WI38 (cell line): ENCODE data around the gene PRSS2.
"Not testable (repeated sequence)": the region's sequence is repeated elsewhere in the genome, so short reads cannot be mapped to it uniquely, and the experiment has no call there.

Experiments used
- H3K4me3 ChIP-seq: 2 replicates; pipeline ENCODE4 v1.5.1; 2011; ENCODE audit warnings: low read depth, mild to moderate bottlenecking, control low read depth, low read length
- TF ChIP-seq, protein P1 (sequence below): IDR thresholded peaks from 2 replicates; pipeline ENCODE4 v1.5.1; 2012; ENCODE audit warnings: low read depth, mild to moderate bottlenecking, control low read depth, low read length

The PRSS2 gene

GRCh38 chr7:142762104-142762503 is 8.7 kb upstream of the PRSS2 start:
- no peak overlapping the region for H3K4me3 ChIP-seq
- TF ChIP-seq, protein P1, sequence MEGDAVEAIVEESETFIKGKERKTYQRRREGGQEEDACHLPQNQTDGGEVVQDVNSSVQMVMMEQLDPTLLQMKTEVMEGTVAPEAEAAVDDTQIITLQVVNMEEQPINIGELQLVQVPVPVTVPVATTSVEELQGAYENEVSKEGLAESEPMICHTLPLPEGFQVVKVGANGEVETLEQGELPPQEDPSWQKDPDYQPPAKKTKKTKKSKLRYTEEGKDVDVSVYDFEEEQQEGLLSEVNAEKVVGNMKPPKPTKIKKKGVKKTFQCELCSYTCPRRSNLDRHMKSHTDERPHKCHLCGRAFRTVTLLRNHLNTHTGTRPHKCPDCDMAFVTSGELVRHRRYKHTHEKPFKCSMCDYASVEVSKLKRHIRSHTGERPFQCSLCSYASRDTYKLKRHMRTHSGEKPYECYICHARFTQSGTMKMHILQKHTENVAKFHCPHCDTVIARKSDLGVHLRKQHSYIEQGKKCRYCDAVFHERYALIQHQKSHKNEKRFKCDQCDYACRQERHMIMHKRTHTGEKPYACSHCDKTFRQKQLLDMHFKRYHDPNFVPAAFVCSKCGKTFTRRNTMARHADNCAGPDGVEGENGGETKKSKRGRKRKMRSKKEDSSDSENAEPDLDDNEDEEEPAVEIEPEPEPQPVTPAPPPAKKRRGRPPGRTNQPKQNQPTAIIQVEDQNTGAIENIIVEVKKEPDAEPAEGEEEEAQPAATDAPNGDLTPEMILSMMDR = no peak

DNA sequence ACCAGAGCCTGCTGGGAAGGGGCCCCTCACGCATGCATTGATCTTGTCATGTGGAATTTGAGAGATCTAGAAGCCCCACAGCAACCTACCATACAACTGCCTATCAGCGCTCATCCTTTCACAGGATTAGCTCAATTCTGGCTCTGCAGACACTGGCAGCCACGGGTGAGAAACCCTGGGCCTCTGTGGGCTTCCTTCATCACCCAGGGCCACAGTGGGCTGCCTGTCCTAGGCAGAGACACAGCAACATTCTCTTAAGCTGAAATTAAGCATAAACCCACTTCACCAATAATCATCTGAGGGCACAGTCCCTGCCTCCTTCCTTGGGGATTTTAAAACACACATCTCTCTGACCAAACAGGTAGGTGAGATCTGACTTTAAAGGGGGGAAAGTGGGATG is 3.3 kb upstream of the PRSS2 start:
- no peak overlapping the region for H3K4me3 ChIP-seq
- TF ChIP-seq, protein P1 = no peak

DNA sequence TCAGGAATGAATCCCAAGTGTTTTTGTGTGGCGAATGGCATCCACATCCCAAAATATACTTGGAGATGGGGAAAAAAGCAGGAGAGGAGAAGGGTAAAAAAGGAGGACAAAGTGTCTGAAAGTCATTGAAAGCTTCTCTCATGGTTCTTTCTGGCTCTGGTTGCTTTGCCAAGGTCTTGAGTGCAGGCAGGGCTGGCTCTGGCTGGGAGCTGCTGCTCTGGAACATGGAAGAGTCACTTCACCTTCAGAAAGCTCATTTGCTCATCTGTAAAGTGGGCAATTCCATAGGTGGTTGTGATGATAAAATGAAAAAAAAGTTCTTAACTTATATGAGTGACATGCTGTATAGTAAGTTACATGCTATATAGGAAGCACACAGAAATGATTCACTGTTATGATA is 2.9 kb upstream of the PRSS2 start:
- no peak overlapping the region for H3K4me3 ChIP-seq
- TF ChIP-seq, protein P1 = no peak

- not testable (repeated sequence) for H3K4me3 ChIP-seq
Measured at GRCh38 chr7:142768885-142769284, 1.9 kb upstream of the PRSS2 start.

- TF ChIP-seq, protein P1 = no peak
Measured at GRCh38 chr7:142771353-142771723, 568 bp downstream of the PRSS2 start.

DNA sequence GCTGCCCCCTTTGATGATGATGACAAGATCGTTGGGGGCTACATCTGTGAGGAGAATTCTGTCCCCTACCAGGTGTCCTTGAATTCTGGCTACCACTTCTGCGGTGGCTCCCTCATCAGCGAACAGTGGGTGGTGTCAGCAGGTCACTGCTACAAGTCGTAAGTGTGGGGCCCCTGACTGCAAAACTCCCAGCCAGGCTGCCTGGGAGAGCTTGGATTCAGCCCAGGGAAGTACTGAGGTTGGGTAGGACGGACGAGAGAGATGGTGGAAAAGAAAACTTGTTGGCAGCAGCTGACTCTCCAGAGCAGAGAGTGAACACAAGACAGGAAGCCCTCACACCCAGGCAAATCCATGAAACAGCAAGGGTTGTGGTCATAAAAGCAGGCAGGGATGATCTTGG is 1.3 kb downstream of the PRSS2 start:
- H3K4me3 ChIP-seq = no peak overlapping the region
- TF ChIP-seq, protein P1 = no peak

More at GRCh38 chr7:142771353-142771723, 568 bp downstream of the PRSS2 start:
- no peak overlapping the region for H3K4me3 ChIP-seq

- TF ChIP-seq, protein P1 = no peak
- no peak overlapping the region for H3K4me3 ChIP-seq
Measured at GRCh38 chr7:142772673-142773072, 1.9 kb downstream of the PRSS2 start.

- TF ChIP-seq, protein P1 = no peak
- no peak overlapping the region for H3K4me3 ChIP-seq
Measured at GRCh38 chr7:142773230-142773629, 2.5 kb downstream of the PRSS2 start.
